Measurements from ENCODE around the gene CENPO. TPM values are rescaled to one million over a fixed set of nuclear protein-coding genes. Genes with fewer than 3 reads are reported as not detected.
A peak's percentile ranks its signal among the peaks of the same experiment; 100 is the strongest.

The CENPO gene
- total and polyA plus RNA-seq, 2 of the 4 experiments (the other 2 are of a cell fraction): 20.1 to 27.2 TPM

- H2BK20ac ChIP-seq (ENCODE audit: low read depth, low read length): no peak overlapping the region
- CTCF ChIA-PET: no interaction called here
- H4K91ac ChIP-seq (ENCODE audit: insufficient read depth, low read depth, low read length): no peak overlapping the region
- H3K4ac ChIP-seq (ENCODE audit: low read depth, low read length): no peak overlapping the region
- no peak overlapping the region for H3K4me2 ChIP-seq (ENCODE audit: low read depth, low read length)
- in situ Hi-C loops (cut with MboI; ENCODE audit: low sequenced_read_pairs): no loop called here
- WGBS, 2 experiments (ENCODE audit: extremely low coverage in 2 of 2, insufficient read length in 1 of 2): 83% methylated on average over 2 of the region's 16 CpGs; no CpG with 5 or more reads in 1 of the 2 experiments
- H4K20me1 ChIP-seq (ENCODE audit: insufficient read depth, low read length): no peaks in the 10 kb centered on the region; the same call in 1 of the 2 replicates
- POLR2A ChIA-PET (ENCODE audit: unreplicated experiment): no interaction called here
- no peak overlapping the region for H3K9ac ChIP-seq (ENCODE audit: low read depth, low read length)
- H3K79me1 ChIP-seq (ENCODE audit: low read depth in 1 of 2, low read length in 2 of 2): peaks cover 0 to 25% of the 10 kb centered on the region in 2 experiments; a peak in 1 of 4 replicates
- H2BK15ac ChIP-seq (ENCODE audit: low read depth, low read length): no peak overlapping the region
- H2AK9ac ChIP-seq (replicated peaks; ENCODE audit: low read depth, low read length, poor library complexity): no peak overlapping the region
- no peak; the same call in 1 of the 2 replicates for ATAC-seq (ENCODE audit: low read depth)
- DNase-seq: no peak
- no TSS peak for BruUV-seq (replicated peaks)
- peak overlapping the region; percentile 18; the same call in 1 of the 2 replicates for H3K27ac ChIP-seq (ENCODE audit: insufficient read depth, low read length)
- dilution Hi-C loops (cut with HindIII; ENCODE audit: low sequenced_read_pairs, unreplicated experiment): no loop called here
- no peak overlapping the region for H3K23ac ChIP-seq (ENCODE audit: low read depth, low read length)
- no peaks in the 10 kb centered on the region for H3K27me3 ChIP-seq (ENCODE audit: control insufficient read depth, insufficient read depth, low read length)
- H4K5ac ChIP-seq (ENCODE audit: low read depth, low read length): no peak overlapping the region; the same call in 1 of the 2 replicates
- no peak overlapping the region for H3K56ac ChIP-seq (ENCODE audit: extremely low read depth, insufficient read depth, low read length)
- no peak overlapping the region for H3K14ac ChIP-seq (replicated peaks; ENCODE audit: low read depth, low read length)
- H3K18ac ChIP-seq (ENCODE audit: low read depth, low read length): no peak overlapping the region; the same call in 1 of the 2 replicates
- H2AK5ac ChIP-seq (ENCODE audit: low read depth, low read length): 0 out of 2 replicates have a peak overlapping the region, but pooled peaks have one; percentile 8
- peaks cover 1% of the 10 kb centered on the region; the same call in 1 of the 2 replicates for H3K36me3 ChIP-seq (ENCODE audit: control insufficient read depth, insufficient read depth, low read length)
- peaks cover 15% of the 10 kb centered on the region; the same call in 1 of the 2 replicates for H3K4me1 ChIP-seq (ENCODE audit: control insufficient read depth, insufficient read depth, low read length)
- intact Hi-C loops (cut with micrococcal nuclease): no loop called here
- no peak overlapping the region for H2BK5ac ChIP-seq (ENCODE audit: low read depth, low read length, poor library complexity, severe bottlenecking)
- H3K9me1 ChIP-seq (ENCODE audit: insufficient read depth, low read length): peaks cover 19% of the 10 kb centered on the region
- H3K4me3 ChIP-seq (ENCODE audit: insufficient read depth, low read depth, low read length): no peak overlapping the region
- TF ChIP-seq CTCF (conservative IDR thresholded peaks at IDR 0.05; ENCODE audit: low read depth, low read length): no peak
- TF ChIP-seq ELK1 (IDR thresholded peaks at IDR 0.05; ENCODE audit: borderline replicate concordance, low read depth, low read length): no peak
- TF ChIP-seq CHD1 (IDR thresholded peaks at IDR 0.05; ENCODE audit: low read depth, low read length): no peak
- TF ChIP-seq USF2 (IDR thresholded peaks at IDR 0.05; ENCODE audit: low read depth, low read length): no peak
- no peak for TF ChIP-seq CEBPB (IDR thresholded peaks at IDR 0.05; ENCODE audit: low read depth, low read length)
- no peak for TF ChIP-seq NFE2L2 (IDR thresholded peaks at IDR 0.05; ENCODE audit: low read depth, low read length)
- TF ChIP-seq SMC3 (IDR thresholded peaks at IDR 0.05; ENCODE audit: low read depth, low read length): no peak
- TF ChIP-seq POLR2A (IDR thresholded peaks at IDR 0.05; ENCODE audit: low read depth, low read length): no peak
- TF ChIP-seq BHLHE40 (IDR thresholded peaks at IDR 0.05; ENCODE audit: low read depth, low read length): no peak
- H3K9me3 ChIP-seq (ENCODE audit: control insufficient read depth, insufficient read depth, low read length): no peaks in the 10 kb centered on the region
- H2BK120ac ChIP-seq (ENCODE audit: low read depth, low read length): no peak overlapping the region
- H2AFZ ChIP-seq (replicated peaks; ENCODE audit: low read length, poor library complexity): no peak overlapping the region
- no peak overlapping the region for H4K8ac ChIP-seq (ENCODE audit: low read depth in 2 of 2, low read length in 2 of 2)
These were observed 77.9 kb downstream of the CENPO start for GRCh38 chr2:24870891-24871705.
